Activated naive CD4-positive, alpha-beta T cell treated with anti-CD3 and anti-CD28 coated beads, Interleukin-2, amount 50 U/mL, for 16 hours (primary cell): ENCODE data around the gene STX18.
A peak's percentile ranks its signal among the peaks of the same experiment; 100 is the strongest.
"Not testable (repeated sequence)": the region's sequence is repeated elsewhere in the genome, so short reads cannot be mapped to it uniquely, and the experiment has no call there.

Source experiments
- DNase-seq: peaks from one replicate; pipeline ENCODE4 v3.0.0-alpha.2; 2020

STX18 gene

DNA sequence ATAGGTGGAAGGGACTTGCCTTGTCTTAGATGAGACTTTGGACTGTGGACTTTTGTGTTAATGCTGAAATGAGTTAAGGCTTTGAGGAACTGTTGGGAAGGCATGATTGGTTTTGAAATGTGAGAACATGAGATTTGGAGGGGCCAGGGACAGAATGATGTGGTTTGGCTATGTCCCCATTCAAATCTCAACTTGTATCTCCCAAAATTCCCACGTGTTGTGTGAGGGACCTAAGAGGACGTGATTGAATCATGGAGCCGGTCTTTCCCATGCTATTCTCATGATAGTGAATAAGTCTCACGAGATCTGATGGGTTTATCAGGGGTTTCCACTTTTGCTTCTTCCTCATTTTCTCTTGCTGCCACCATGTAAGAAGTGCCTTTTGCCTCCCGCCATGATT, 10.2 kb upstream of the STX18 start:
- DNase-seq: not testable (repeated sequence)

DNA sequence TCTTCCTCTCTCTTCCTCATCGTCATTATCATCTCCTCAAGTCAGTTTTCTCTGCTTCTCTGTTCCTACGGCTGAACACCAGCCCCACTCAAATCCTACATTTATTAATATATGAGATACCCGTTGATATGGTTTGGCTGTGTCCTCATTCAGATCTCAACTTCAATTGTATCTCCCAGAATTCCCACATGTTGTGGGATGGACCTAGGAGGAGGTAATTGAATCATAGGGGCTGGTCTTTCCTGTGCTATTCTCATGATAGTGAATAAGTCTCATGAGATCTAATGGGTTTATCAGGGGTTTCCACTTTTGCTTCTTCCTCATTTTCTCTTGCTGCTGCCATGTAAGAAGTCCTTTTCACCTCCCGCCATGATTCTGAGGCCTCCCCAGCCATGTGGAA, 8.3 kb upstream of the STX18 start:
- not testable (repeated sequence) for DNase-seq

- no peak for DNase-seq
Measured at GRCh38 chr4:4549534-4549933, 7.7 kb upstream of the STX18 start.

DNA sequence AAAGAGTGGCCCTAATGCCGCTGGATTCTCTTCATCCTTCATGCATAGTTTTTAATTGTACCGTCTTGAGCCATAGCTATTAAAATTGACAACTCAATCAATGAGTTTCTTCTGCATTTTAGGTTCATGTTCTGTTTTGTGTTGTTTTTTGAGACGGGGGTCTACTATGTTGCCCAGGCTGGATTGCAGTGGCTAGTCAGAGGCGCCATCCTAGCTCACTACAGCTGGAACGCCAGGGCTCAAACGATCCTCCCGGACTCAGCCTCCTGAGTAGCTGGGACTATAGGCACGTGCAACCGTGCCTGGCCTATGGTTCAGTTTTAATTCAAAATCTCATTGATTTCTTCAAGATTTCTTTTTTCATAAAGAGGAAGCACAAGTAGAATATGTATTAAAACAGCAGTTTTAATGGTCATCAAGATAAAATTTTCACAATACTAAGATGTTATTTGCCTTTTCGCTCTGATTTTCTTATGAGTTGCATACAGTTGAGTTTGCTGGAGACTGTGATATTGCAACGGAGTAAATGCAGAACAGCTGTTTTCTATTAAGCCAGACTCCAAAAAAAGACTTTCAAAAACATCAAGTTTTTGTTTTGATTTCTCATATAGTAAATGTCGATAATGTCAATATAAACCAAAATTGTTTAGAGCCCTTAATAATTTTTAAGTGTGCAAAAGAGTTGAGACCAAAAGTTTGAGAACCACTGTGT, 1.1 kb upstream of the STX18 start:
- DNase-seq: no peak

DNA sequence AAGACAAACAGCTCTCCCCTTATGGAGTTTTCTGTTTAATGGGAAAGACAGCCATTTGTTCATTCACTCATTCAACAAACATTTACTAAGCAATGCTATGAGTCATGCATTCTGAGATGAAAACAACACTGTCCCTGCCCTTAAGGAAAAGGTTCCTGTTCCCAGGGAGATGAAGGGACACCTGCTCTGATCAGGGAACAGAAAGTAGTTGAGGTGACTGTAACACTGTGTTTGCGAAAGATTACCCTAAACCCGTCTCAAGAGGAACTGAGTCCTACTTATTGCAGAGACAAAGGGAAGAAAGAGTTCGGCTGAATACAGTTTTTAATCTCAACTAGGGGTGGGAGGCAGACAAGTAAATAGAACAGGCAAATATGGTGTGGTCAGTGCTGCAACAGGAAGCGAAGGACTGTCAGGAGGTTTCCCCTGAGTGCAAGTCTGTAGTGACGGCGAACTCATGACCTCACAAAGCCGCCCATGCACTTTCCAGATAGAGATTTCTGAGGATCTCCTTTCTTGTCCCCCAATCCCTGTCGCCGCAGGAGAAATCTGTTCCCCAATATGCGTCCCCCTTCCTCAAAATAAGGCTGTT, 712 bp downstream of the STX18 start:
- peak; percentile 13 for DNase-seq

DNA sequence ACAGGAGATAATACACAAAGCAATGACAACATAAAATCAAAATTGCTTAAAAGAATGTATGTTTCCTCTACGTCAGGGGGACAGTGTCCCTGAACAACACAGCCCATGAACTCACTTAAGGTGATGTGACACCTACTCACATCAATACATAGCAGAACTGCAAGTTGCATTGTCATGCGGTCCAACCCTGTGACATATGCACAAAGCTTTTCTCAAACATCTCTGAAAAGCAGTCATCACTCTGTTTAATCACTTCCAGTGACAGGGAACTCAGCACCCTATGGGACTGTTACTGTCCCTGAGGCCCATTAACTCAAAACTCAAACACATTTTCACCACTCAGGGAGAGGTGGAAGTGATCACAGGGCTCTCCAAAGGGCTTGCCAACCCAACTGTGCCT, 2.4 kb downstream of the STX18 start:
- DNase-seq: no peak

DNA sequence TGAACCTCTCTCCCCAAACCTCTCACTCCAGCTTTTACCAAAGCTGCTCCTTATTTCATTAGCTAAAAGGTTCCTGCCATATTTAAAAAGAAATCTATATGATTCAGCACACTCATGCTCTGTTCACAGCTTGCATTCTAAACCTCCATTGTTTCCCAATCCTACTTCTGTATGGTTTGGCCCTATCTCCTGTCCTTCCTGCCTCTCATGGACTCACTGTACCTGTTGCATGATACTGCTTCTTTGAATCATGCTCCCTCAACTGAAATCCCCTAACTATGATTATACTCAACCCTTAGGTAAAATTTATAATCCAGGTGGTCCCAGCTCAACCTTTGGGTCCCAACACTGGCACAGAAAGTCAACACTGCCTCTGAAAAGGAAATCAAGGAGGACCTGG, 6.3 kb downstream of the STX18 start:
- DNase-seq: no peak

- no peak for DNase-seq
Measured at GRCh38 chr4:4534515-4535145, 7.2 kb downstream of the STX18 start.

- DNase-seq: no peak
Measured at GRCh38 chr4:4533461-4534169, 8.2 kb downstream of the STX18 start.

- no peak for DNase-seq
Measured at GRCh38 chr4:4532371-4533154, 9.3 kb downstream of the STX18 start.

DNA sequence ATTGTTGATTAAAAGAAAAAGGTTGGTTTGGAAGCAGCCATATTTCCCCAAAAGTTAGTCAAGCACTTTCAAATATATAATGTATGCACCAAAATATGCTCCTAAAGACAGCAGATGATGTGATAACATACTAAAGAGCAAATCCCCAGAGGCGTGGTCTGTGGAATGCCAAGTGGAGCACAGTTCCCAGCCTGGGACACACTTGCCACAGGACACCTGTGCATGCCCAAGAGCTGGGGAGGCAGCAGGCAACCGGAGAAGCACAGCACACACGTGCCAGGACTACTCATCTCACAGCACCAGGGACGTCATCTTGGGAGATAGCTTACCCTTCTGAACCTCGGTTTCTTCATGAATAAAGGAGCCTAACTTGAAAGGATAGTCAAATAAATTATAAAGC, 12.5 kb downstream of the STX18 start:
- DNase-seq: no peak

- DNase-seq: no peak
Measured at GRCh38 chr4:4526401-4526800, 15.4 kb downstream of the STX18 start.

- DNase-seq: no peak
Measured at GRCh38 chr4:4524364-4524763, 17.5 kb downstream of the STX18 start.

- DNase-seq: no peak
Measured at GRCh38 chr4:4521731-4522130, 20.1 kb downstream of the STX18 start.

DNA sequence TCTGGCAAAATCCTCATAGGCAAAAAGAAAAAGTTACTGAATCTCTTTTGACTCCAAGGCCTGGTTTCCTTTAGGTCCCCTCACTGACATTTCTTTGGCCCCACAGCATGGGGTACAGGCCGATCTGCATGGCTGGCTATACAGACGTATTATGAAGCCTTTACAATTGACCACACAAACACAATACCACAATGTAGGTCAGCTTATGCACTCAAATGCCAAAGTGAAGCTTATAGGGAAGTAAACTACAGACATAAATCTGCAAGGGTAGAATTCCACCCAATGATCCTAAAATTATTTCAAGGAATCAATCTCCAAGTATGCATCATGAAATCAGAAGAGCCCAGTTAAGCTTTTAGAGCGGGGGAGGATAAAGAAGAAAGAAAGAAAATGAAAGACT, 20.7 kb downstream of the STX18 start:
- DNase-seq: no peak

GRCh38 chr4:4519297-4519894, 22.5 kb downstream of the STX18 start:
- no peak for DNase-seq

DNA sequence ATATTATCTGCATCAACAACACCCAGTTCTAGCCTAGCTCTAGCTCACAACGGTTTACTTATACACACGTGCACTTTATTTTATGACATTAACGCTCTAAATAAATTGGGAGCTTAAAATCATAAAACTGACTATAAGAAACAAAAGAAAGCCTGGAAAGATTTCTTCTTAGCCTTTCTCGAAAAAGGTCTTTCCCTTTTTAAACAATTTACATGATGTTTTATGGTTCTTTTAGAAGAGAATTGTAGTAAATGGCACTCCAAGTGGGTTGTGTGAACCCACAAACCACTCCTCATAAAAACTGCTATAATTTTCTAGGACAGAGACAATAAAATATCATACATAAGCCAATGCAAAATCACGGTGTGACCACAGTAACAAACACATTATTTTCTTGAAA, 23.1 kb downstream of the STX18 start:
- no peak for DNase-seq

DNA sequence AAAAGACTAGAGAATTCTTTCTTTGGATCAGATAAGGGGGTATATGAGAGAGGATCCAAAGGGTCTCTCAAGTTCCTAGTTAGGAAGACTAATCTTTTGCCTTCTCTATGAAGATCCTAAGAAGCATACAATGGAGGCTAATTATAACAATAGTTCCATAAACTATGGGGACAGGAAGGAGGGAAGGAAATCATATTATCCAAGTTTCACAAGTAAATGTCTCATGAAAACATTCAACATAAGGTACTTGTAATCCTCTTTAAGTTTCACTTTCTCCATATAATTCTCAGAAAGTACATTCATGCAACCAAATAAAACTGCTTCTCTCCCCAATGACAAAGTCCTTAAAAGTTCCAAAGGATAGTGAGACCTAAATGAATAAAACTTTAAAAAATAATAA, 27.1 kb downstream of the STX18 start:
- DNase-seq: no peak

DNA sequence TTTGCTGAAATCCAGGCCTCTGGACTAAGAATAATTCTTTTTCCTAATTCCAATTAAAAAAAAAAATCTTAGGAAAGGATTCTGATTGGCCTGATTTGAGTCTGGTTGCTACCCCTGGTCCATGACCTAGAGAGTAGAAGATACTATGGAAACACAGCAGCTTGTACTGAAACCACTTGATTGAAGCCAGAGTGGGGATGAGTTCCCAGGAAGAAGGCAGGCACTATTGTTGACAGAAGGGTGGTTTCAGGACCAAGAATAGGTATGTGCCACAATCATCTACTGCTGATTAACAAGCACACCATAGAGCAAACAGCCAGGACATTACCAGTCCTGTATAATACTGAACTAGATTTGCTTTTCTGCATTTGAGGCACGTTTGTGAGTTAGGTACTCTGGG, 29.6 kb downstream of the STX18 start:
- DNase-seq: no peak

- not testable (repeated sequence) for DNase-seq
Measured at GRCh38 chr4:4510641-4511040, 31.2 kb downstream of the STX18 start.

DNA sequence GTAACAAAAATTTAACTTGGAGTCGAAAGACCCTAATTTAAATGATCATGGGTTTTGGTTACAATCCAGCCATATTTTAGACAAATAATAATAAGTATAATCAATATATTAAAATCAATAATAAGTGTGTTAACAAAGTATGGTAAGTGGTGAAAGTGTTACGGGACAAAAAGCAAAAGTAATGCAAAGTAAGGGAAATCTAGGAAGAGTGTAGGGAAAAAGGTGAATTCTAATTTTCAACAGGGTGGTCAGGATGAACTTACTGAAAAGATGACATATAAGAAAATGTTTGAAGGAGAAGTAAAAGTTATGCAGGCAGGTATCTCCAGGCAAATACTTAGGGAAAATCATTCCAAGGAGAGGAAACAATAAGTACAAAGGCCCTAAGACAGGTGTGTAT, 32.3 kb downstream of the STX18 start:
- DNase-seq: no peak

- DNase-seq: no peak
Measured at GRCh38 chr4:4507923-4508322, 33.9 kb downstream of the STX18 start.

DNA sequence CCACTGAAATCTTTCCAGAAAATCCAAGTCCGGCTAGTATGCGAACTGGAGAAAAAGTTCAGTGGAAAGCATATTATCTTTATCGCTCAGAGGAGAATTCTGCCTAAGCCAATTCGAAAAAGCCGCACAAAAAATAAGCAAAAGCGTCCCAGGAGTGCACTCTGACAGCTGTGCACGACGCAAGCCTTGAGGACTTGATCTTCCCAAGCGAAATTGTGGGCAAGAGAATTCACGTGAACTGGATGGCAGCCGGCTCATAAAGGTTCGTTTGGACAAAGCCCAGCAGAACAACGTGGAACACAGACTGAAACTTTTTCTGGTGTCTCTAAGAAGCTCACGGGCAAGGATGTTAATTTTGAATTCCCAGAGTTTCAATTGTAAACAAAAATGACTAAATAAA, 34.4 kb downstream of the STX18 start:
- DNase-seq: no peak
